ENCODE results near the gene UNC5A.

Gene UNC5A

GRCh38 chr5:176798086-176798876 is 12.1 kb upstream of the UNC5A start:
- H3K4me3 ChIP-seq: no peak overlapping the region
- H3K27ac ChIP-seq: no peak overlapping the region

GRCh38 chr5:176798949-176799348 is 11.4 kb upstream of the UNC5A start:
- no peak overlapping the region for H3K4me3 ChIP-seq
- H3K27ac ChIP-seq: no peak overlapping the region

GRCh38 chr5:176799488-176799887 is 10.9 kb upstream of the UNC5A start:
- H3K4me3 ChIP-seq: no peak overlapping the region
- H3K27ac ChIP-seq: no peak overlapping the region

GRCh38 chr5:176800024-176800423 is 10.3 kb upstream of the UNC5A start:
- Histone ChIP-seq H3K27ac (no peak overlapping the region), H3K4me3 (no peak overlapping the region)

- H3K27ac ChIP-seq: no peak overlapping the region
- H3K4me3 ChIP-seq: no peak overlapping the region
Measured at GRCh38 chr5:176802116-176802784, 8.1 kb upstream of the UNC5A start.

GRCh38 chr5:176803068-176803942 is 7.1 kb upstream of the UNC5A start:
- H3K4me3 ChIP-seq: no peak overlapping the region
- H3K27ac ChIP-seq: no peak overlapping the region

- no peak overlapping the region for H3K4me3 ChIP-seq
- H3K27ac ChIP-seq: no peak overlapping the region
Measured at GRCh38 chr5:176803943-176804498, 6.3 kb upstream of the UNC5A start.

GRCh38 chr5:176806137-176806536 is 4.2 kb upstream of the UNC5A start:
- Histone ChIP-seq H3K27ac (no peak overlapping the region), H3K4me3 (no peak overlapping the region)

- Histone ChIP-seq H3K27ac (no peak overlapping the region), H3K4me3 (peak overlapping the region in 2 of 7 experiments; percentile 13 to 25)
Measured at GRCh38 chr5:176809544-176810080, 747 bp upstream of the UNC5A start.

- Histone ChIP-seq H3K4me3 (peak overlapping the region in 3 of 7 experiments; percentile 12 to 33 (median 30)), H3K27ac (no peak overlapping the region)
Measured at GRCh38 chr5:176810687-176811501, 535 bp downstream of the UNC5A start.

- Histone ChIP-seq H3K4me3 (no peak overlapping the region), H3K27ac (no peak overlapping the region)
Measured at GRCh38 chr5:176812269-176813259, 2.2 kb downstream of the UNC5A start.

GRCh38 chr5:176813587-176814312 is 3.4 kb downstream of the UNC5A start:
- Histone ChIP-seq H3K4me3 (no peak overlapping the region), H3K27ac (no peak overlapping the region)

GRCh38 chr5:176814313-176814685 is 3.9 kb downstream of the UNC5A start:
- H3K27ac ChIP-seq: no peak overlapping the region
- no peak overlapping the region for H3K4me3 ChIP-seq

- no peak overlapping the region for H3K27ac ChIP-seq
- no peak overlapping the region for H3K4me3 ChIP-seq
Measured at GRCh38 chr5:176814836-176815438, 4.6 kb downstream of the UNC5A start.

GRCh38 chr5:176816043-176816745 is 5.8 kb downstream of the UNC5A start:
- Histone ChIP-seq H3K27ac (no peak overlapping the region), H3K4me3 (no peak overlapping the region)

- Histone ChIP-seq H3K4me3 (no peak overlapping the region), H3K27ac (no peak overlapping the region)
Measured at GRCh38 chr5:176816791-176817347, 6.5 kb downstream of the UNC5A start.
